ENCODE data around the gene GBP1.
"Not testable (repeated sequence)": the region's sequence is repeated elsewhere in the genome, so short reads cannot be mapped to it uniquely, and the experiment has no call there.

DNA sequence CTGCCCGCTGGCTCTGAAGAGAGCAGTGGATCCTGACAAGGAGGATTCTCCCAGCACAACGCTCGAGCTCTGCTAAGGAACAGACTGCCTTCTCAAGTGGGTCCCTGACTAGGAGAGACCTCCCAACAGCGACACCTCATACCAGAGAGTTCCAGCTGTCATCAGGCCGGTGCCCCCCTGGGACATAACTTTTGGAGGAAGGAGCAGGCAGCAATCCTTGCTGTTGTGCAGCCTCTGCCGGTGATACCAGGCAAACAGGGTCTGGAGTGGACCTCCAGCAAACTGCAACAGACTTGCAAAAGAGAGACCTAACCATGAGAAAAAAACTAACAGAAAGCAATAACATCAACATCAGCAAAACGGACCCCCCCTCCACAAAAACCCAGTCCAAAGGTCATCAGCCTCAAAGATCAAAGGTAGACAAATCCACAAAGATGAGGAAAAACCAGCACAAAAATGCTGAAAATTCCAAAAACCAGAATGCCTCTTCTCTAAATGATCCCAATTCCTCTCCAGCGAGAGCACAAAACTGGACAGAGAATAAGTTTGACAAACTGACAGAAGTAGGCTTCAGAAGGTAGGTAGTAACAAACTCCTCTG is 7.6 kb upstream of the GBP1 start:
- TF ChIP-seq, protein P1, sequence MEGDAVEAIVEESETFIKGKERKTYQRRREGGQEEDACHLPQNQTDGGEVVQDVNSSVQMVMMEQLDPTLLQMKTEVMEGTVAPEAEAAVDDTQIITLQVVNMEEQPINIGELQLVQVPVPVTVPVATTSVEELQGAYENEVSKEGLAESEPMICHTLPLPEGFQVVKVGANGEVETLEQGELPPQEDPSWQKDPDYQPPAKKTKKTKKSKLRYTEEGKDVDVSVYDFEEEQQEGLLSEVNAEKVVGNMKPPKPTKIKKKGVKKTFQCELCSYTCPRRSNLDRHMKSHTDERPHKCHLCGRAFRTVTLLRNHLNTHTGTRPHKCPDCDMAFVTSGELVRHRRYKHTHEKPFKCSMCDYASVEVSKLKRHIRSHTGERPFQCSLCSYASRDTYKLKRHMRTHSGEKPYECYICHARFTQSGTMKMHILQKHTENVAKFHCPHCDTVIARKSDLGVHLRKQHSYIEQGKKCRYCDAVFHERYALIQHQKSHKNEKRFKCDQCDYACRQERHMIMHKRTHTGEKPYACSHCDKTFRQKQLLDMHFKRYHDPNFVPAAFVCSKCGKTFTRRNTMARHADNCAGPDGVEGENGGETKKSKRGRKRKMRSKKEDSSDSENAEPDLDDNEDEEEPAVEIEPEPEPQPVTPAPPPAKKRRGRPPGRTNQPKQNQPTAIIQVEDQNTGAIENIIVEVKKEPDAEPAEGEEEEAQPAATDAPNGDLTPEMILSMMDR (IDR thresholded peaks at IDR 0.05) = not testable (repeated sequence)
- TF ChIP-seq POLR2A (IDR thresholded peaks at IDR 0.05) = not testable (repeated sequence)
